Measurements from ENCODE around the gene AMZ2. TPM values are rescaled to one million over a fixed set of nuclear protein-coding genes. Genes with fewer than 3 reads are reported as not detected.

The AMZ2 gene
- total RNA-seq, 2 donors from 2014 or later, result 64.0 to 89.4 TPM

DNA sequence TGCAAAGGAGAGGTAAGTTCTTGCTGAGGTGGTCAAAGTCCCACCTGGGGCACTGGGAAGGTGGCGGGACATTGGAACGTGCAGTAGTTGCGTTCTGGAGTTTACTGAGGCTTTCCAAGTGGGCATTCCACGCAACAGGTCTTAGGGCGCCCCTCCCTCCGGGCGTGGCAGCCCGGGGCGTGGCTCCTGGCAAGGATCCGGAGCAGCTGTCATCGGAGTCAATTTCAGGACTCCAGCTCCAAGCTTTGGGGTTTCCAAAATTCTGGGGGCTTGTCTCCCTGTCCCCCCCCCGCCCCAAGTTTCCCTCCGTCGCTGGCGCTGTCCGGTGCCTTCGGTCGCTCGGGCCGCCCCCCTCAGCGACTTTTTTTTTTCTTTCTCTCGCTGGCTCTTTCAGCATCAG, 43.1 kb upstream of the AMZ2 start:
- TF ChIP-seq, protein P1, sequence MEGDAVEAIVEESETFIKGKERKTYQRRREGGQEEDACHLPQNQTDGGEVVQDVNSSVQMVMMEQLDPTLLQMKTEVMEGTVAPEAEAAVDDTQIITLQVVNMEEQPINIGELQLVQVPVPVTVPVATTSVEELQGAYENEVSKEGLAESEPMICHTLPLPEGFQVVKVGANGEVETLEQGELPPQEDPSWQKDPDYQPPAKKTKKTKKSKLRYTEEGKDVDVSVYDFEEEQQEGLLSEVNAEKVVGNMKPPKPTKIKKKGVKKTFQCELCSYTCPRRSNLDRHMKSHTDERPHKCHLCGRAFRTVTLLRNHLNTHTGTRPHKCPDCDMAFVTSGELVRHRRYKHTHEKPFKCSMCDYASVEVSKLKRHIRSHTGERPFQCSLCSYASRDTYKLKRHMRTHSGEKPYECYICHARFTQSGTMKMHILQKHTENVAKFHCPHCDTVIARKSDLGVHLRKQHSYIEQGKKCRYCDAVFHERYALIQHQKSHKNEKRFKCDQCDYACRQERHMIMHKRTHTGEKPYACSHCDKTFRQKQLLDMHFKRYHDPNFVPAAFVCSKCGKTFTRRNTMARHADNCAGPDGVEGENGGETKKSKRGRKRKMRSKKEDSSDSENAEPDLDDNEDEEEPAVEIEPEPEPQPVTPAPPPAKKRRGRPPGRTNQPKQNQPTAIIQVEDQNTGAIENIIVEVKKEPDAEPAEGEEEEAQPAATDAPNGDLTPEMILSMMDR (conservative IDR thresholded peaks at IDR 0.05), result no peak
- peaks cover 15% of the 10 kb centered on the region for H3K4me1 Mint-ChIP-seq
- peak overlapping the region; percentile 82 for H3K4me3 Mint-ChIP-seq
- Histone ChIP-seq H3K9me3 (ENCODE audit: control insufficient read depth, low read length) (no peaks in the 10 kb centered on the region), H3K4me1 (ENCODE audit: control insufficient read depth, insufficient read depth, low read length) (no peaks in the 10 kb centered on the region), H3K36me3 (ENCODE audit: control insufficient read depth, insufficient read depth, low read length) (peaks cover 4% of the 10 kb centered on the region), H3K9ac (ENCODE audit: extremely low read depth, low read length, poor library complexity, severe bottlenecking) (no peak overlapping the region), H3K27me3 (ENCODE audit: control insufficient read depth, insufficient read depth, low read length, poor library complexity, severe bottlenecking) (peaks cover 53% of the 10 kb centered on the region), H3K4me3 (ENCODE audit: low read length) (peak overlapping the region; percentile 76), H3K27ac (ENCODE audit: low read depth, low read length) (no peak overlapping the region)
- peaks cover 54% of the 10 kb centered on the region for H3K27me3 Mint-ChIP-seq (ENCODE audit: insufficient read depth)
- peaks cover 9% of the 10 kb centered on the region for H3K36me3 Mint-ChIP-seq (ENCODE audit: low read depth)
- DNase-seq, result no peak
- H3K27ac Mint-ChIP-seq, result no peak overlapping the region
- WGBS, 2 experiments (ENCODE audit: insufficient coverage in 1 of 2, insufficient read length in 1 of 2), result 0 to 5% methylated on average over 2 to 20 of the region's 22 CpGs
- peaks cover 3% of the 10 kb centered on the region for H3K9me3 Mint-ChIP-seq

DNA sequence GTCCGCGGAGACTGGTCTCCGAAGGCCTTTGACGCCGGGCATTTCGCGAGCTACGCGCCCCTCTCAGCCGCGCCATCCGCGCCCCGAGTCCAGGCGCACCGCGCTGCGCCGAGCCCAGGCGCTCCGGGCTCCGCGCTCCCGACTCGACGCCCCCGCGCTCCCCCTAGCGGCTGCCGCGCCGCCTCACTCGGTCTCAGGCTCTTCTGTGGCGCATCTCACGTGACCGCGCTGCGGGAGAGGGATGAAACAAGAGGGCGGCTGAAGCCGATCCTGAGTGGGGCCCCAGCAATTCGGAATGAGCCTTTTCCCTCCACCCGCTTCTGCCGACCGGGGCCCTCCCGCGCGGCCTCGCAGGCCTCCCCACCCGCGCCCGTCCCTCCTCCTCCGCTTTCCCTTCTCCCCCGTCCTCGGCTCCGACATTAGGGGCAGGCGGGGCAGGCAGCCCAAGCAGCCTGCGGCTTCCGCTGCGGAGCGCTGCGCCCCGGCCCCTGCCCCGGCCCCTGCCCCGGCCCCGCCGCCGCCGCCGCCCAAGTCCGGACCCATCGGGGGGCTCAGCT, 42.5 kb upstream of the AMZ2 start:
- Mint-ChIP-seq H3K9me3 (peaks cover 3% of the 10 kb centered on the region), H3K4me3 (peak overlapping the region; percentile 82), H3K36me3 (ENCODE audit: low read depth) (peaks cover 13% of the 10 kb centered on the region), H3K27me3 (ENCODE audit: insufficient read depth) (peaks cover 48% of the 10 kb centered on the region), H3K4me1 (peaks cover 10% of the 10 kb centered on the region), H3K27ac (peak overlapping the region; percentile 84)
- peaks cover 9% of the 10 kb centered on the region for H3K36me3 ChIP-seq (ENCODE audit: control insufficient read depth, insufficient read depth, low read length)
- peaks cover 47% of the 10 kb centered on the region for H3K27me3 ChIP-seq (ENCODE audit: control insufficient read depth, insufficient read depth, low read length, poor library complexity, severe bottlenecking)
- peak; percentile 98 for DNase-seq
- H3K4me1 ChIP-seq (ENCODE audit: control insufficient read depth, insufficient read depth, low read length), result no peaks in the 10 kb centered on the region
- peak overlapping the region; percentile 57 for H3K27ac ChIP-seq (ENCODE audit: low read depth, low read length)
- 0 to 1% methylated on average over 17 to 71 of the region's 71 CpGs for WGBS, 2 experiments (ENCODE audit: insufficient coverage in 1 of 2, insufficient read length in 1 of 2)
- TF ChIP-seq, protein P1 (conservative IDR thresholded peaks at IDR 0.05), result peak; percentile 94
- H3K9me3 ChIP-seq (ENCODE audit: control insufficient read depth, low read length), result no peaks in the 10 kb centered on the region
- H3K4me3 ChIP-seq (ENCODE audit: low read length), result peak overlapping the region; percentile 76
- peak overlapping the region; percentile 20 for H3K9ac ChIP-seq (ENCODE audit: extremely low read depth, low read length, poor library complexity, severe bottlenecking)

DNA sequence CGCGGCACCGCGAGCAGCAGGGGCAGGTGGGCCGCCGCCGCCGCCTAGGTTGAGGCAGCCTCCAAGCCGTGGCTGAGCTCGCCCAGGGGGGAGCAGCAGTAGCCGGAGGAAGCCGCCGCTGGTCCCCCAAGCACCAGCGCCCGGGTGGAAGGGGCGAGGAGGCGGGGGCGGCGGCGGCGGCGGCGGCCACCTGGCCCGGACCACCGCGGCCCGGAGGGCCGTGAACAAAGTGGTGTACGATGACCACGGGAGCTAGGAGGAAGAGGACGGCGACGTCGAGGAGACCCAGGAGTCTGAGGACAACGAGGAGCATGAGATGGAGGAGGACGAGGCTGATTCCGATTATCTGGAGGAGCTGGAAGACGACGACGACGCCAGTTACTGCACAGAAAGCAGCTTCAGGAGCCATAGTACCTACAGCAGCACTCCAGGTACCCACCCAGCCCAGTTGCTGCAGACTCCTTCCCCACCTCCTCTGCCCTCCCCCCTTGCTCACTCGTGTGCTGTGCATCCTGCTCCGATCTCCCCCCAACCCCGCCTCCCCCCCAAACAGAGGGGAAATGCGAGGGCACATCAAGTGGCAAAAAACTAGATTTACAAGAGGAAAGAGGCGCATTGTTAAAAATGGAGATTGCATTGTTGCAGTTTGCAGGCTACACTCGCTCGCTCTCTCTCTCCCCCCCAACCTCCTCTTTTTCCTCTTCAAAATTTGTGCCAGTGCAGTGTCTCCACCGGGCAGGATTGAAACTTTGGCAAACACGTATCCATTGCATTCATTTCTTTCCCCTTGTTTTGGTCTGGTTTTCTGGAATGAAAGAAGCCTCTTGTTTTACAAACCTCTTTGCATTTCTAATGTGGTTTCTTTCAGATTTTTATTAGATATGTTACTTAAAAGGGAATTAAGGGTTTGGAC, 41.8 kb upstream of the AMZ2 start:
- H3K27me3 Mint-ChIP-seq (ENCODE audit: insufficient read depth), result peaks cover 40% of the 10 kb centered on the region
- H3K4me3 Mint-ChIP-seq, result peak overlapping the region; percentile 82
- Histone ChIP-seq H3K27me3 (ENCODE audit: control insufficient read depth, insufficient read depth, low read length, poor library complexity, severe bottlenecking) (peaks cover 40% of the 10 kb centered on the region), H3K27ac (ENCODE audit: low read depth, low read length) (peak overlapping the region; percentile 57), H3K4me3 (ENCODE audit: low read length) (peak overlapping the region; percentile 95), H3K9me3 (ENCODE audit: control insufficient read depth, low read length) (no peaks in the 10 kb centered on the region), H3K4me1 (ENCODE audit: control insufficient read depth, insufficient read depth, low read length) (no peaks in the 10 kb centered on the region), H3K9ac (ENCODE audit: extremely low read depth, low read length, poor library complexity, severe bottlenecking) (peak overlapping the region; percentile 49), H3K36me3 (ENCODE audit: control insufficient read depth, insufficient read depth, low read length) (peaks cover 13% of the 10 kb centered on the region)
- TF ChIP-seq, protein P1 (conservative IDR thresholded peaks at IDR 0.05), result no peak
- WGBS, 2 experiments (ENCODE audit: insufficient coverage in 1 of 2, insufficient read length in 1 of 2), result 1% methylated on average over 30 to 47 of the region's 50 CpGs
- peaks cover 3% of the 10 kb centered on the region for H3K9me3 Mint-ChIP-seq
- H3K36me3 Mint-ChIP-seq (ENCODE audit: low read depth), result peaks cover 20% of the 10 kb centered on the region
- DNase-seq, result peak; percentile 66
- H3K27ac Mint-ChIP-seq, result peak overlapping the region; percentile 75
- peaks cover 8% of the 10 kb centered on the region for H3K4me1 Mint-ChIP-seq
